HG03575 (cell line): ENCODE measurements around the gene TBX4.
"Not testable (repeated sequence)": the region's sequence is repeated elsewhere in the genome, so short reads cannot be mapped to it uniquely, and the experiment has no call there.

Source experiments
- ATAC-seq: cut with Tn5 transposase; IDR thresholded peaks from one replicate; pipeline ENCODE4 v1.9.1; 2021; ENCODE audit not compliant: unreplicated experiment, insufficient number of reproducible peaks, low FRiP score; ENCODE audit errors: extremely low read depth

Gene TBX4

GRCh38 chr17:61425682-61426481, 26.3 kb upstream of the TBX4 start:
- ATAC-seq, result no peak

- no peak for ATAC-seq
Measured at GRCh38 chr17:61426482-61427304, 25.5 kb upstream of the TBX4 start.

- no peak for ATAC-seq
Measured at GRCh38 chr17:61427567-61427966, 24.7 kb upstream of the TBX4 start.

- ATAC-seq, result no peak
Measured at GRCh38 chr17:61429274-61429673, 22.9 kb upstream of the TBX4 start.

- ATAC-seq, result not testable (repeated sequence)
Measured at GRCh38 chr17:61429831-61430230, 22.4 kb upstream of the TBX4 start.

GRCh38 chr17:61431594-61432311, 20.5 kb upstream of the TBX4 start:
- no peak for ATAC-seq

GRCh38 chr17:61436273-61436672, 15.9 kb upstream of the TBX4 start:
- no peak for ATAC-seq

- no peak for ATAC-seq
Measured at GRCh38 chr17:61436995-61437704, 15.1 kb upstream of the TBX4 start.

- no peak for ATAC-seq
Measured at GRCh38 chr17:61440697-61441096, 11.5 kb upstream of the TBX4 start.

- not testable (repeated sequence) for ATAC-seq
Measured at GRCh38 chr17:61441507-61441906, 10.7 kb upstream of the TBX4 start.

GRCh38 chr17:61442136-61442775, 10.0 kb upstream of the TBX4 start:
- ATAC-seq, result no peak

GRCh38 chr17:61442878-61443474, 9.2 kb upstream of the TBX4 start:
- no peak for ATAC-seq

- no peak for ATAC-seq
Measured at GRCh38 chr17:61443475-61443882, 8.7 kb upstream of the TBX4 start.

- no peak for ATAC-seq
Measured at GRCh38 chr17:61444075-61444474, 8.1 kb upstream of the TBX4 start.

GRCh38 chr17:61444831-61445230, 7.4 kb upstream of the TBX4 start:
- no peak for ATAC-seq

- no peak for ATAC-seq
Measured at GRCh38 chr17:61447358-61447757, 4.9 kb upstream of the TBX4 start.

- no peak for ATAC-seq
Measured at GRCh38 chr17:61448042-61448441, 4.2 kb upstream of the TBX4 start.

GRCh38 chr17:61449140-61449539, 3.1 kb upstream of the TBX4 start:
- not testable (repeated sequence) for ATAC-seq
